SK-N-SH treated with all-trans-retinoic acid at 6 μM for 48 hours (cell line): ENCODE results near the gene GPR155.

ENCODE experiments used
- ESRRG ChIP-seq: fragments of 250-450 bp; sonication (Bioruptor Pico); IDR thresholded peaks from 2 replicates; pipeline ENCODE4 v1.6.1; 2021; ENCODE audit warnings: mild to moderate bottlenecking
- ISL1 ChIP-seq: fragments of 250-450 bp; sonication (Bioruptor Pico); IDR thresholded peaks from 2 replicates; pipeline ENCODE4 v2.1.2; 2022; ENCODE audit warnings: mild to moderate bottlenecking, moderate library complexity
- RARB ChIP-seq: fragments of 250-450 bp; sonication (Bioruptor Pico); IDR thresholded peaks from 2 replicates; pipeline ENCODE4 v1.8.0; 2021; ENCODE audit warnings: mild to moderate bottlenecking, moderate library complexity
- ZC3H10 ChIP-seq: fragments of 250-450 bp; sonication (Bioruptor Pico); IDR thresholded peaks from 2 replicates; pipeline ENCODE4 v1.5.1; 2021; ENCODE audit warnings: mild to moderate bottlenecking, moderate library complexity
- ZFP30 ChIP-seq: fragments of 450-650 bp; formaldehyde crosslinking; IDR thresholded peaks from 2 replicates; pipeline ENCODE4 v1.5.0; 2022; ENCODE audit warnings: mild to moderate bottlenecking, moderate library complexity
- ZNF565 ChIP-seq: fragments of 450-650 bp; formaldehyde crosslinking; conservative IDR thresholded peaks from 2 replicates; pipeline ENCODE4 v1.5.0; 2020; ENCODE audit warnings: low read depth, mild to moderate bottlenecking, moderate library complexity
- TF ChIP-seq, protein P1 (sequence below): fragments of 250-450 bp; sonication (Bioruptor Pico); IDR thresholded peaks from 2 replicates; pipeline ENCODE4 v1.5.1; 2021; ENCODE audit warnings: mild to moderate bottlenecking, moderate library complexity

DNA sequence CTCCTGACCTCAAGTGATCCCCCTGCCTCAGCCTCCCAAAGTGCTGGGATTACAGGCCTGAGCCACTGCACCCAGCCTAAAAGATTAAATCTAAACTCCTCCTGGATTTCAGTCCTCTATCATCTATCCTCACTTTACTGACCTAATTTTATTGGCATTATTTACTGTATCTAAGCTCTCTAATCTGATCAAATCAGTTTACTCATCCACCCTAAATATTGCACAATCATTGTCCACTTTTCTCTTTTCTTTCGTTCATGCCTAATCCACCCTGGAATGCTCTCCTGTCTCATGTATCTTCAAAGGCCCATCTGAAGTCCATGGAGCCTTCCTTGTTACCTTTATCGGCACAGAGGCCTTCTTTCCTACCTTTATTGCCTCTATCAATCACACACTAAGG lies 31.6 kb upstream of the GPR155 start:
- TF ChIP-seq RARB (CRISPR knock-in tag) (no peak), ESRRG (CRISPR knock-in tag) (no peak), ZNF565 (CRISPR knock-in tag) (no peak), ZFP30 (CRISPR knock-in tag) (no peak), ZC3H10 (no peak), ISL1 (CRISPR knock-in tag) (no peak)
- TF ChIP-seq, protein P1, sequence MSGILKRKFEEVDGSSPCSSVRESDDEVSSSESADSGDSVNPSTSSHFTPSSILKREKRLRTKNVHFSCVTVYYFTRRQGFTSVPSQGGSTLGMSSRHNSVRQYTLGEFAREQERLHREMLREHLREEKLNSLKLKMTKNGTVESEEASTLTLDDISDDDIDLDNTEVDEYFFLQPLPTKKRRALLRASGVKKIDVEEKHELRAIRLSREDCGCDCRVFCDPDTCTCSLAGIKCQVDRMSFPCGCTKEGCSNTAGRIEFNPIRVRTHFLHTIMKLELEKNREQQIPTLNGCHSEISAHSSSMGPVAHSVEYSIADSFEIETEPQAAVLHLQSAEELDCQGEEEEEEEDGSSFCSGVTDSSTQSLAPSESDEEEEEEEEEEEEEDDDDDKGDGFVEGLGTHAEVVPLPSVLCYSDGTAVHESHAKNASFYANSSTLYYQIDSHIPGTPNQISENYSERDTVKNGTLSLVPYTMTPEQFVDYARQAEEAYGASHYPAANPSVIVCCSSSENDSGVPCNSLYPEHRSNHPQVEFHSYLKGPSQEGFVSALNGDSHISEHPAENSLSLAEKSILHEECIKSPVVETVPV (CRISPR knock-in tag) = no peak
